Endothelial cell of umbilical vein (primary cell): ENCODE data around the gene PDE8B. TPM values are rescaled to one million over a fixed set of nuclear protein-coding genes. Genes with fewer than 3 reads are reported as not detected.

Experiments used
- BruUV-seq: library from RNA; stranded (reverse); fragments of 400-500 nt; replicated peaks from 2 replicates; lab custom pipeline; 2021; lab: Mats Ljungman, UMichigan
- CTCF ChIA-PET: fragments of 300-600, 350-600 bp; sonication (Branson Sonifier 250); formaldehyde crosslinking; loops from one replicate; lab custom pipeline; 2021; ENCODE audit warnings: antibody characterized with exemption, inconsistent platforms; lab: Charles Lee
- POLR2A ChIA-PET: fragments of 300-600, 350-600 bp; sonication (Branson Sonifier 250); formaldehyde crosslinking; loops from one replicate; lab custom pipeline; 2021; ENCODE audit warnings: antibody characterized with exemption, inconsistent platforms; lab: Charles Lee
- DNase-seq: peaks from one replicate; pipeline ENCODE4 v3.0.0-alpha.2; 2011; ENCODE audit warnings: low read depth, low spot score
- FAIRE-seq: peaks from 2 replicates; lab custom pipeline; 2011; peaks lifted over from hg19 to GRCh38; lab: Jason Lieb, UNC
- H2AFZ ChIP-seq: 2 replicates; pipeline ENCODE4 v1.6.0; 2012; ENCODE audit warnings: low read depth, low read length, control low read depth, inconsistent platforms
- H3K27ac ChIP-seq: 2 replicates; pipeline ENCODE4 v1.5.1; 2011; ENCODE audit warnings: low read depth, mild to moderate bottlenecking, control low read depth, low read length, moderate library complexity; ENCODE audit not compliant: insufficient read depth
- H3K27me3 ChIP-seq, 2 experiments: 2 replicates each; pipeline versions ENCODE4 v1.6.0 to v1.6.1; 2011; ENCODE audit warnings: low read length in 2 of 2, mixed read lengths in 1 of 2; ENCODE audit not compliant: control insufficient read depth in 2 of 2, insufficient read depth in 2 of 2
- H3K36me3 ChIP-seq, 2 experiments: 2 replicates in 1 of 2; 3 replicates in 1 of 2; pipeline ENCODE4 v1.5.1; 2011; ENCODE audit warnings: low read length in 2 of 2, mild to moderate bottlenecking in 1 of 2, moderate library complexity in 1 of 2; ENCODE audit not compliant: control insufficient read depth in 2 of 2, insufficient read depth in 2 of 2; ENCODE audit errors: extremely low read depth in 1 of 2
- H3K4me1 ChIP-seq: 3 replicates; pipeline ENCODE4 v1.5.1; 2011; ENCODE audit warnings: mild to moderate bottlenecking, low read length; ENCODE audit not compliant: control insufficient read depth, insufficient read depth; ENCODE audit errors: extremely low read depth
- H3K4me2 ChIP-seq: 2 replicates; pipeline ENCODE4 v1.6.1; 2011; ENCODE audit warnings: low read length, control low read depth, mixed read lengths; ENCODE audit not compliant: insufficient read depth
- H3K4me3 ChIP-seq, 3 experiments: fragments of 200-600 bp in 1 of 3; sonication (generic), shearing (Covaris generic) in 1 of 3; replicated peaks in 1 of 3; 2 replicates each; pipeline ENCODE4 v1.5.1; 2011 to 2016; ENCODE audit warnings: control low read depth in 3 of 3, low read length in 3 of 3, mild to moderate bottlenecking in 2 of 3, inconsistent platforms in 1 of 3, low read depth in 1 of 3, moderate library complexity in 1 of 3; ENCODE audit not compliant: insufficient read depth in 1 of 3
- H3K79me2 ChIP-seq: 2 replicates; pipeline ENCODE4 v1.6.0; 2012; ENCODE audit warnings: low read length, inconsistent platforms; ENCODE audit not compliant: control insufficient read depth, insufficient read depth
- H3K9ac ChIP-seq: replicated peaks from 2 replicates; pipeline ENCODE3; 2011; ENCODE audit warnings: low read length, control low read depth; ENCODE audit not compliant: insufficient read depth; ENCODE audit errors: extremely low read depth
- H3K9me1 ChIP-seq: replicated peaks from 3 replicates; pipeline ENCODE4 v1.6.0; 2011; ENCODE audit warnings: mild to moderate bottlenecking, low read length; ENCODE audit not compliant: control insufficient read depth, insufficient read depth; ENCODE audit errors: extremely low read depth
- H3K9me3 ChIP-seq: replicated peaks from 2 replicates; pipeline ENCODE4 v1.5.1; 2012; ENCODE audit warnings: low read length, inconsistent platforms; ENCODE audit not compliant: control insufficient read depth, insufficient read depth
- H4K20me1 ChIP-seq: replicated peaks from 2 replicates; pipeline ENCODE3; 2011; ENCODE audit warnings: mild to moderate bottlenecking, low read length; ENCODE audit not compliant: control insufficient read depth, insufficient read depth; ENCODE audit errors: extremely low read depth
- EZH2 ChIP-seq: IDR thresholded peaks from 2 replicates; pipeline ENCODE4 v1.6.1; 2012; ENCODE audit warnings: borderline replicate concordance, low read depth, mild to moderate bottlenecking, moderate library complexity, low read length, inconsistent platforms; ENCODE audit not compliant: severe bottlenecking
- FOS ChIP-seq: IDR thresholded peaks from 2 replicates; pipeline ENCODE4 v1.6.1; 2011; ENCODE audit warnings: mild to moderate bottlenecking, low read length, moderate library complexity, borderline replicate concordance; ENCODE audit not compliant: insufficient read depth
- GATA2 ChIP-seq: IDR thresholded peaks from 2 replicates; pipeline ENCODE4 v1.7.0; 2011; ENCODE audit warnings: low read depth, mild to moderate bottlenecking, moderate library complexity, mixed read lengths, low read length; ENCODE audit not compliant: insufficient read length, insufficient read depth
- JUN ChIP-seq: IDR thresholded peaks from 2 replicates; pipeline ENCODE4 v1.6.1; 2011; ENCODE audit warnings: borderline replicate concordance, low read depth; ENCODE audit not compliant: insufficient read length, insufficient read depth
- MYC ChIP-seq: IDR thresholded peaks from one replicate; pipeline ENCODE4 v1.6.1; 2011; ENCODE audit warnings: mild to moderate bottlenecking, low read depth, low read length
- POLR2A ChIP-seq: IDR thresholded peaks from 2 replicates; pipeline ENCODE4 v1.6.1; 2012; ENCODE audit warnings: low read depth, mild to moderate bottlenecking, control low read depth, low read length
- POLR2AphosphoS5 ChIP-seq: IDR thresholded peaks from 2 replicates; pipeline ENCODE4 v1.6.1; 2012; ENCODE audit warnings: low read depth, mild to moderate bottlenecking, control low read depth, low read length, moderate library complexity; ENCODE audit not compliant: insufficient read depth
- dilution Hi-C: fragments of 300-500 bp; cut with MboI; formaldehyde crosslinking; loops from one replicate; pipeline ENCODE4 v1.15.0; 2019; ENCODE audit warnings: low sequenced_read_pairs; ENCODE audit not compliant: extremely low pct_ligation_motif_present
- intact Hi-C: fragments of 100-400 bp; cut with micrococcal nuclease; formaldehyde crosslinking; loops from one replicate; pipeline ENCODE4 v1.10.0; 2022
- polyA plus RNA-seq, 4 experiments: library from polyadenylated mRNA; depleted of rRNA in 3 of 4; stranded (reverse) in 3 of 4; unstranded in 1 of 4; fragments of >200 nt; gene quantifications; 2 replicates each; pipeline versions ENCODE4 v1.2.1 to v1.2.3, GENCODE V29; 2011 to 2012; ENCODE audit warnings: missing spikeins in 1 of 4
- total RNA-seq: library from RNA; stranded (reverse); gene quantifications from 2 replicates; pipeline ENCODE4 v1.2.3, GENCODE V29; 2021
- TF ChIP-seq, protein P1 (sequence below): IDR thresholded peaks from 2 replicates; pipeline ENCODE4 v1.6.1; 2011; ENCODE audit not compliant: insufficient read depth, insufficient read length
- TF ChIP-seq, protein P2 (sequence below), 2 donors: IDR thresholded peaks; 1 replicate in 1 of 2; 2 replicates in 1 of 2; pipeline ENCODE4 v1.5.1; 2011; ENCODE audit warnings: low read length in 2 of 2, mild to moderate bottlenecking in 2 of 2, moderate library complexity in 2 of 2, control low read depth in 1 of 2, inconsistent platforms in 1 of 2, low read depth in 1 of 2; ENCODE audit not compliant: insufficient read depth in 1 of 2; ENCODE audit errors: extremely low read depth in 1 of 2

PDE8B gene
- total and polyA plus RNA-seq, 2 donors (not counting 3 experiments of a cell fraction or from before 2014, with no cell fraction given), result not detected

DNA sequence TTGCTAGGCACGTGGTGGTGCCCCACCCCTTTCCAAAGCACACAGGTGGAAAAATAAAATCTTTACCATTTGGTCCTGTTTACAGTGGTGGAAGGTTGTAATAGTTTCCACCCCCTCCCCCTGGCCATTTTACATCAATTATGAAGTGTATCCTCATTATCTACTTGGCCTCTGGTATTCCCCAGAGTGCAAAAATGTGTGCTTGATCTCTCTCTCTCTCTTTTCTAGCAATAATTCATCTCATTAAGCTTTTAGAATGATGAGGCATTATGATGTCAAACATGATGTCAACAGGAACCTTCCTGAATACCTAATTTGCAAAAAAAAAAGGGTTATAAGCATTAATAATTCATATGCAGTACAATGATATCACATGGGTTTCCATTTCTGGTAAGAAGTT lies 3.1 kb downstream of the PDE8B start:
- H3K4me1 ChIP-seq, result no peaks in the 10 kb centered on the region
- no peaks in the 10 kb centered on the region for H4K20me1 ChIP-seq
- no peaks in the 10 kb centered on the region for H3K9me1 ChIP-seq
- H3K4me3 ChIP-seq, result no peak overlapping the region
- no peaks in the 10 kb centered on the region for H3K79me2 ChIP-seq
- no TSS peak for BruUV-seq
- no peak overlapping the region for H2AFZ ChIP-seq
- FAIRE-seq (no peak), DNase-seq (no peak)
- H3K27me3 ChIP-seq, result peaks cover 35 to 42% of the 10 kb centered on the region in 2 experiments
- no peaks in the 10 kb centered on the region for H3K36me3 ChIP-seq
- H3K27ac ChIP-seq, result no peak overlapping the region
- no peaks in the 10 kb centered on the region for H3K9me3 ChIP-seq
- TF ChIP-seq POLR2A (no peak), FOS (no peak), GATA2 (no peak), MYC (no peak), EZH2 (no peak), POLR2AphosphoS5 (no peak), JUN (no peak)
- TF ChIP-seq, protein P1, sequence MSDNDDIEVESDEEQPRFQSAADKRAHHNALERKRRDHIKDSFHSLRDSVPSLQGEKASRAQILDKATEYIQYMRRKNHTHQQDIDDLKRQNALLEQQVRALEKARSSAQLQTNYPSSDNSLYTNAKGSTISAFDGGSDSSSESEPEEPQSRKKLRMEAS, result no peak
- TF ChIP-seq, protein P2, sequence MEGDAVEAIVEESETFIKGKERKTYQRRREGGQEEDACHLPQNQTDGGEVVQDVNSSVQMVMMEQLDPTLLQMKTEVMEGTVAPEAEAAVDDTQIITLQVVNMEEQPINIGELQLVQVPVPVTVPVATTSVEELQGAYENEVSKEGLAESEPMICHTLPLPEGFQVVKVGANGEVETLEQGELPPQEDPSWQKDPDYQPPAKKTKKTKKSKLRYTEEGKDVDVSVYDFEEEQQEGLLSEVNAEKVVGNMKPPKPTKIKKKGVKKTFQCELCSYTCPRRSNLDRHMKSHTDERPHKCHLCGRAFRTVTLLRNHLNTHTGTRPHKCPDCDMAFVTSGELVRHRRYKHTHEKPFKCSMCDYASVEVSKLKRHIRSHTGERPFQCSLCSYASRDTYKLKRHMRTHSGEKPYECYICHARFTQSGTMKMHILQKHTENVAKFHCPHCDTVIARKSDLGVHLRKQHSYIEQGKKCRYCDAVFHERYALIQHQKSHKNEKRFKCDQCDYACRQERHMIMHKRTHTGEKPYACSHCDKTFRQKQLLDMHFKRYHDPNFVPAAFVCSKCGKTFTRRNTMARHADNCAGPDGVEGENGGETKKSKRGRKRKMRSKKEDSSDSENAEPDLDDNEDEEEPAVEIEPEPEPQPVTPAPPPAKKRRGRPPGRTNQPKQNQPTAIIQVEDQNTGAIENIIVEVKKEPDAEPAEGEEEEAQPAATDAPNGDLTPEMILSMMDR (IDR thresholded peaks at IDR 0.05; ENCODE audit: extremely low read depth in 1 of 2, insufficient read depth in 1 of 2, low read depth in 1 of 2, low read length in 2 of 2), result no peak
- CTCF ChIA-PET, result no interaction called here
- dilution Hi-C loops, result no loop called here
- no peak overlapping the region for H3K4me2 ChIP-seq
- POLR2A ChIA-PET, result no interaction called here
- H3K9ac ChIP-seq, result no peak overlapping the region
- intact Hi-C loops, result no loop called here
